CD4-positive, alpha-beta memory T cell (primary cell): Measurements from ENCODE around the gene GAS7. TPM values are rescaled to one million over a fixed set of nuclear protein-coding genes. Genes with fewer than 3 reads are reported as not detected.

ENCODE experiments used
- CTCF ChIA-PET: fragments of 350-600 bp; sonication (Branson Sonifier 250); formaldehyde crosslinking; loops from one replicate; lab custom pipeline; 2021; ENCODE audit warnings: inconsistent platforms; ENCODE audit not compliant: partially characterized antibody; lab: Charles Lee
- POLR2A ChIA-PET: fragments of 350-600 bp; sonication (Branson Sonifier 250); formaldehyde crosslinking; loops from one replicate; lab custom pipeline; 2021; ENCODE audit not compliant: partially characterized antibody; lab: Charles Lee
- DNase-seq, 5 donors: peaks; one replicate each; pipeline versions ENCODE4 v3.0.0 to v3.0.0-alpha.2; 2020 to 2022; ENCODE audit warnings: mixed read lengths in 1 of 5
- H3K27ac ChIP-seq: one replicate; pipeline ENCODE4 v1.7.0; 2013; ENCODE audit warnings: low read depth, low read length
- H3K27me3 ChIP-seq: 2 replicates; pipeline ENCODE4 v1.7.0; 2013; ENCODE audit warnings: mild to moderate bottlenecking, low read length, moderate library complexity; ENCODE audit not compliant: insufficient read depth
- H3K36me3 ChIP-seq: 2 replicates; pipeline ENCODE4 v1.7.0; 2013; ENCODE audit warnings: mild to moderate bottlenecking, low read length, moderate library complexity; ENCODE audit not compliant: insufficient read depth
- H3K4me1 ChIP-seq: 2 replicates; pipeline ENCODE4 v1.7.0; 2013; ENCODE audit warnings: mild to moderate bottlenecking, low read length, moderate library complexity; ENCODE audit not compliant: insufficient read depth
- H3K4me3 ChIP-seq, 2 donors: one replicate each; pipeline ENCODE4 v1.7.0; 2013; ENCODE audit warnings: low read length in 2 of 2, mild to moderate bottlenecking in 1 of 2
- H3K9me3 ChIP-seq, 2 donors: one replicate each; pipeline ENCODE4 v1.7.0; 2013; ENCODE audit warnings: low read length in 2 of 2, control low read depth in 1 of 2; ENCODE audit not compliant: control insufficient read depth in 1 of 2
- H3K27ac Mint-ChIP-seq, 7 donors: one replicate each; pipeline ENCODE4 v1.8.0; 2020 to 2021; ENCODE audit warnings: mixed read lengths in 7 of 7, mild to moderate bottlenecking in 6 of 7, inconsistent platforms in 3 of 7, moderate library complexity in 3 of 7
- H3K27me3 Mint-ChIP-seq, 2 donors: one replicate each; pipeline ENCODE4 v1.8.0; 2020 to 2021; ENCODE audit warnings: mixed read lengths in 2 of 2
- H3K36me3 Mint-ChIP-seq, 2 donors: one replicate each; pipeline ENCODE4 v1.8.0; 2020 to 2021; ENCODE audit warnings: mixed read lengths in 2 of 2, inconsistent platforms in 1 of 2, mild to moderate bottlenecking in 1 of 2
- H3K4me1 Mint-ChIP-seq, 4 donors: one replicate each; pipeline ENCODE4 v1.8.0; 2020 to 2021; ENCODE audit warnings: mixed read lengths in 4 of 4, mild to moderate bottlenecking in 1 of 4
- H3K4me3 Mint-ChIP-seq, 8 donors: one replicate each; pipeline ENCODE4 v1.8.0; 2020 to 2021; ENCODE audit warnings: mixed read lengths in 8 of 8, mild to moderate bottlenecking in 7 of 8, moderate library complexity in 6 of 8, inconsistent platforms in 3 of 8
- H3K9me3 Mint-ChIP-seq, 8 donors: one replicate each; pipeline ENCODE4 v1.8.0; 2020 to 2021; ENCODE audit warnings: mixed read lengths in 8 of 8, mild to moderate bottlenecking in 5 of 8, inconsistent platforms in 3 of 8, moderate library complexity in 1 of 8
- intact Hi-C: fragments of 100-400 bp; cut with micrococcal nuclease; formaldehyde crosslinking; loops from one replicate; pipeline ENCODE4 v1.15.1; 2023
- polyA plus RNA-seq, 2 donors: library from polyadenylated mRNA; unstranded; fragments of 300-500 nt; fragmentation: Illumina TruSeq; gene quantifications; one replicate each; pipeline ENCODE4 v1.2.3, GENCODE V29; 2021
- total RNA-seq, 2 experiments: library from RNA; stranded (reverse); gene quantifications; one replicate each; pipeline ENCODE4 v1.2.3, GENCODE V29; 2021

GAS7 gene
- total and polyA plus RNA-seq, 4 experiments from 2014 or later, result 0.42 to 5.2 (median 3.0) TPM

GRCh38 chr17:9895923-9896322, 302.5 kb downstream of the GAS7 start:
- Histone ChIP-seq H3K27me3 (no peaks in the 10 kb centered on the region), H3K27ac (no peak overlapping the region), H3K4me3 (no peak overlapping the region), H3K9me3 (no peaks in the 10 kb centered on the region), H3K36me3 (no peaks in the 10 kb centered on the region), H3K4me1 (no peaks in the 10 kb centered on the region)
- CTCF ChIA-PET, result no interaction called here
- POLR2A ChIA-PET, result no interaction called here
- no peak for DNase-seq
- Mint-ChIP-seq H3K9me3 (peaks cover 0 to 2% (median 0%) of the 10 kb centered on the region in 8 donors), H3K4me3 (no peak overlapping the region), H3K27ac (no peak overlapping the region), H3K27me3 (peaks cover 8 to 22% of the 10 kb centered on the region in 2 donors), H3K36me3 (no peaks in the 10 kb centered on the region), H3K4me1 (no peaks in the 10 kb centered on the region)
- intact Hi-C loops, result no loop called here

- H3K27ac ChIP-seq, result no peak overlapping the region
- H3K4me3 ChIP-seq, result no peak overlapping the region
- Mint-ChIP-seq H3K36me3 (no peaks in the 10 kb centered on the region), H3K4me1 (no peaks in the 10 kb centered on the region), H3K27me3 (peaks cover 5 to 19% of the 10 kb centered on the region in 2 donors), H3K27ac (no peak overlapping the region), H3K9me3 (peaks cover 0 to 2% (median 0%) of the 10 kb centered on the region in 8 donors), H3K4me3 (no peak overlapping the region)
- no peaks in the 10 kb centered on the region for H3K9me3 ChIP-seq
- no peaks in the 10 kb centered on the region for H3K27me3 ChIP-seq
- CTCF ChIA-PET, result no interaction called here
- H3K36me3 ChIP-seq, result no peaks in the 10 kb centered on the region
- intact Hi-C loops, result no loop called here
- no peaks in the 10 kb centered on the region for H3K4me1 ChIP-seq
- POLR2A ChIA-PET, result no interaction called here
- DNase-seq, result no peak
Observed at GRCh38 chr17:9894231-9894630, 304.2 kb downstream of the GAS7 start.

GRCh38 chr17:9893411-9894012, 304.9 kb downstream of the GAS7 start:
- Histone ChIP-seq H3K27me3 (no peaks in the 10 kb centered on the region), H3K4me1 (no peaks in the 10 kb centered on the region), H3K4me3 (no peak overlapping the region), H3K9me3 (no peaks in the 10 kb centered on the region), H3K27ac (no peak overlapping the region), H3K36me3 (no peaks in the 10 kb centered on the region)
- Mint-ChIP-seq H3K9me3 (peaks cover 0 to 2% (median 0%) of the 10 kb centered on the region in 8 donors), H3K27me3 (peaks cover 5 to 19% of the 10 kb centered on the region in 2 donors), H3K27ac (no peak overlapping the region), H3K36me3 (no peaks in the 10 kb centered on the region), H3K4me1 (no peaks in the 10 kb centered on the region), H3K4me3 (no peak overlapping the region)
- no peak for DNase-seq
- ChIA-PET CTCF (no interaction called here), POLR2A (no interaction called here)
- intact Hi-C loops, result no loop called here

GRCh38 chr17:9890124-9890523, 308.3 kb downstream of the GAS7 start:
- H3K36me3 ChIP-seq, result no peaks in the 10 kb centered on the region
- DNase-seq, result no peak
- no peak overlapping the region for H3K4me3 ChIP-seq
- H3K27me3 ChIP-seq, result no peaks in the 10 kb centered on the region
- no peaks in the 10 kb centered on the region for H3K4me1 ChIP-seq
- peaks cover 0 to 5% (median under 1%) of the 10 kb centered on the region in 8 donors for H3K9me3 Mint-ChIP-seq
- no peaks in the 10 kb centered on the region for H3K9me3 ChIP-seq
- CTCF ChIA-PET, result interaction anchor here (1.5 kb wide), 1 partner anchor 8 kb away, joined by 4 read pairs; no protein-coding TSS in a partner anchor
- no peaks in the 10 kb centered on the region for H3K4me1 Mint-ChIP-seq
- no peak overlapping the region for H3K27ac ChIP-seq
- POLR2A ChIA-PET, result no interaction called here
- H3K27me3 Mint-ChIP-seq, result peaks cover 2 to 11% of the 10 kb centered on the region in 2 donors
- H3K4me3 Mint-ChIP-seq, result no peak overlapping the region
- no peaks in the 10 kb centered on the region for H3K36me3 Mint-ChIP-seq
- intact Hi-C loops, result no loop called here
- no peak overlapping the region for H3K27ac Mint-ChIP-seq

GRCh38 chr17:9887508-9887907, 310.9 kb downstream of the GAS7 start:
- no peak for DNase-seq
- Mint-ChIP-seq H3K36me3 (peaks cover 0 to 1% of the 10 kb centered on the region in 2 donors), H3K4me3 (no peak overlapping the region), H3K27me3 (peaks cover 2 to 6% of the 10 kb centered on the region in 2 donors), H3K27ac (no peak overlapping the region), H3K9me3 (peaks cover 2 to 24% (median 16%) of the 10 kb centered on the region in 8 donors), H3K4me1 (no peaks in the 10 kb centered on the region)
- Histone ChIP-seq H3K4me3 (no peak overlapping the region), H3K27ac (no peak overlapping the region), H3K36me3 (no peaks in the 10 kb centered on the region), H3K4me1 (no peaks in the 10 kb centered on the region), H3K9me3 (peaks cover 0 to 2% of the 10 kb centered on the region in 2 donors), H3K27me3 (no peaks in the 10 kb centered on the region)
- ChIA-PET POLR2A (no interaction called here), CTCF (no interaction called here)
- intact Hi-C loops, result no loop called here

GRCh38 chr17:9886141-9886930, 312.1 kb downstream of the GAS7 start:
- no peaks in the 10 kb centered on the region for H3K4me1 ChIP-seq
- H3K27ac Mint-ChIP-seq, result no peak overlapping the region
- peaks cover 0 to 3% of the 10 kb centered on the region in 2 donors for H3K27me3 Mint-ChIP-seq
- no peak overlapping the region for H3K4me3 ChIP-seq
- no peak overlapping the region for H3K4me3 Mint-ChIP-seq
- no peaks in the 10 kb centered on the region for H3K36me3 ChIP-seq
- H3K4me1 Mint-ChIP-seq, result no peaks in the 10 kb centered on the region
- no peak overlapping the region for H3K27ac ChIP-seq
- no peaks in the 10 kb centered on the region for H3K27me3 ChIP-seq
- DNase-seq, result no peak
- ChIA-PET CTCF (no interaction called here), POLR2A (no interaction called here)
- H3K36me3 Mint-ChIP-seq, result peaks cover 0 to 1% of the 10 kb centered on the region in 2 donors
- intact Hi-C loops, result no loop called here
- peaks cover 4 to 5% of the 10 kb centered on the region in 2 donors for H3K9me3 ChIP-seq
- H3K9me3 Mint-ChIP-seq, result peaks cover 2 to 35% (median 25%) of the 10 kb centered on the region in 8 donors

GRCh38 chr17:9883451-9883850, 315.0 kb downstream of the GAS7 start:
- Mint-ChIP-seq H3K9me3 (peaks cover 2 to 40% (median 28%) of the 10 kb centered on the region in 8 donors), H3K27me3 (peaks cover 0 to 3% of the 10 kb centered on the region in 2 donors), H3K36me3 (peaks cover 0 to 1% of the 10 kb centered on the region in 2 donors), H3K4me3 (no peak overlapping the region), H3K4me1 (no peaks in the 10 kb centered on the region), H3K27ac (no peak overlapping the region)
- no peak for DNase-seq
- Histone ChIP-seq H3K4me3 (no peak overlapping the region), H3K27ac (no peak overlapping the region), H3K9me3 (peaks cover 4 to 5% of the 10 kb centered on the region in 2 donors), H3K27me3 (no peaks in the 10 kb centered on the region), H3K4me1 (no peaks in the 10 kb centered on the region), H3K36me3 (no peaks in the 10 kb centered on the region)
- intact Hi-C loops, result no loop called here
- ChIA-PET POLR2A (no interaction called here), CTCF (no interaction called here)
